Measurements from ENCODE around the gene WDR83.
A peak's percentile ranks its signal among the peaks of the same experiment; 100 is the strongest.

Gene WDR83

DNA sequence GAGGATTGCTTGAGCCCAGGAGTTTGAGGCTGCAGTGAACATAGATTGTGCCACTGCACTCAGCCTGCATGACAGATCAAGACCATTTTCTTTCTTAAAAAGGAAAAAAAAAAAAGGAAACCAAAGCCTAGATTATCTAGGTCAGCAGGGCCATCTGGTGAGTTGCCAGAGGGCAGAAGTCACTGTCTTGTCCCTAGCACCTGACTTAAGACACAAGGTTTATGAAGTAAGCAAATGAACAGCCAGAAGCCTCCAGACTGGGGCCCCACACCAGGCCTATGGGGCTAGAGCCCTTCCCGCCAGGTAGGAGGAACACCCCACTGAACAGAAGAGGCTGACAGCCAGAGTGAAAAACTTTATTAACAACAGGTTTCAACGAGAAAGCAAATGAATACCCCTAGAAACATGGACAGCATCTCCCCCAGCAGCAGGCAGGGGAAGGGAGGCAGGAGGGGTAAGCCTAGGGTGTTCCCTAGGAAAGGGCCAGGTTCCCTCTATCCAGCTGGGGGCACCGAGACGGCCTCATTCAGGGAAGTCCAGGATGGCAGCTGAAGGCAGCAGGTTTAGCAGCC is 1.2 kb downstream of the WDR83 start:
- Histone ChIP-seq H3K4me3 (ENCODE audit: low read length) (peak overlapping the region; percentile 89), H3K4me1 (ENCODE audit: control insufficient read depth, low read length) (peaks cover 46% of the 10 kb centered on the region), H3K79me2 (ENCODE audit: control insufficient read depth, low read length) (peaks cover 63% of the 10 kb centered on the region), H3K9me2 (replicated peaks; ENCODE audit: control insufficient read depth, low read length) (no peaks in the 10 kb centered on the region), H3K4me2 (ENCODE audit: low read length) (peak overlapping the region; percentile 92), H3F3A (ENCODE audit: control insufficient read depth, insufficient read depth) (0 out of 2 replicates have a peak, but pooled peaks cover 3% of the 10 kb centered on the region), H3K27ac (ENCODE audit: low read depth, low read length) (no peak overlapping the region), H3K36me3 (ENCODE audit: control insufficient read depth, low read length) (peaks cover 37% of the 10 kb centered on the region), H4K20me1 (ENCODE audit: control insufficient read depth, insufficient read depth, low read depth, low read length) (no peaks in the 10 kb centered on the region), H3K27me3 (ENCODE audit: control insufficient read depth, low read length) (no peaks in the 10 kb centered on the region), H3K9me3 (ENCODE audit: control insufficient read depth, insufficient read depth, low read length) (no peaks in the 10 kb centered on the region)
- TF ChIP-seq, protein P1, sequence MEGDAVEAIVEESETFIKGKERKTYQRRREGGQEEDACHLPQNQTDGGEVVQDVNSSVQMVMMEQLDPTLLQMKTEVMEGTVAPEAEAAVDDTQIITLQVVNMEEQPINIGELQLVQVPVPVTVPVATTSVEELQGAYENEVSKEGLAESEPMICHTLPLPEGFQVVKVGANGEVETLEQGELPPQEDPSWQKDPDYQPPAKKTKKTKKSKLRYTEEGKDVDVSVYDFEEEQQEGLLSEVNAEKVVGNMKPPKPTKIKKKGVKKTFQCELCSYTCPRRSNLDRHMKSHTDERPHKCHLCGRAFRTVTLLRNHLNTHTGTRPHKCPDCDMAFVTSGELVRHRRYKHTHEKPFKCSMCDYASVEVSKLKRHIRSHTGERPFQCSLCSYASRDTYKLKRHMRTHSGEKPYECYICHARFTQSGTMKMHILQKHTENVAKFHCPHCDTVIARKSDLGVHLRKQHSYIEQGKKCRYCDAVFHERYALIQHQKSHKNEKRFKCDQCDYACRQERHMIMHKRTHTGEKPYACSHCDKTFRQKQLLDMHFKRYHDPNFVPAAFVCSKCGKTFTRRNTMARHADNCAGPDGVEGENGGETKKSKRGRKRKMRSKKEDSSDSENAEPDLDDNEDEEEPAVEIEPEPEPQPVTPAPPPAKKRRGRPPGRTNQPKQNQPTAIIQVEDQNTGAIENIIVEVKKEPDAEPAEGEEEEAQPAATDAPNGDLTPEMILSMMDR (IDR thresholded peaks at IDR 0.05; ENCODE audit: low read depth, low read length, poor library complexity, severe bottlenecking): no peak
- TF ChIP-seq EZH2phosphoT487 (IDR thresholded peaks at IDR 0.05; ENCODE audit: borderline replicate concordance, low read length): no peak

DNA sequence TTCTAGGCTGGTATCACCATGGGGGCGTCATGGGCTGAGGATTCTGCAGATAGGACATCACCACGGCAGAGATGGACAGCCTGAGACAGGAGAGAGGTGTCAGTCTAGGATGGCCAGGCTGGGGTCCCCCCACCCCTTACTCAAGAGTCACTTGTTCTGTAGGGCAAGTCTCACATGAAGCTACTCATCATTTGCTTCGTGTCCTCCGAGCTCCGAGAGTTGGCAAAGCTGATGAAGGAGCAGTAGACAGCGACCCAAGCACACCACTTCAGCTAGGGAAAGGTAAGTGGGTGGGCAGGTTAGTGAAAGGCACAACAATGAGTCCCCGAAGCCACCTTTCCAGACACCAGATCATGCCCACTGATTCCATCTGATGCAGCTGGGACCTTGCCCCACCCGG is 1.7 kb downstream of the WDR83 start:
- H3K9me3 ChIP-seq (ENCODE audit: control insufficient read depth, insufficient read depth, low read length): no peaks in the 10 kb centered on the region
- peaks cover 46% of the 10 kb centered on the region for H3K4me1 ChIP-seq (ENCODE audit: control insufficient read depth, low read length)
- no peaks in the 10 kb centered on the region for H4K20me1 ChIP-seq (ENCODE audit: control insufficient read depth, insufficient read depth, low read depth, low read length)
- peak overlapping the region; percentile 89 for H3K4me3 ChIP-seq (ENCODE audit: low read length)
- peaks cover 36% of the 10 kb centered on the region for H3K36me3 ChIP-seq (ENCODE audit: control insufficient read depth, low read length)
- H3K27me3 ChIP-seq (ENCODE audit: control insufficient read depth, low read length): no peaks in the 10 kb centered on the region
- peak overlapping the region; percentile 92 for H3K4me2 ChIP-seq (ENCODE audit: low read length)
- H3F3A ChIP-seq (ENCODE audit: control insufficient read depth, insufficient read depth): 0 out of 2 replicates have a peak, but pooled peaks cover 3% of the 10 kb centered on the region
- H3K27ac ChIP-seq (ENCODE audit: low read depth, low read length): no peak overlapping the region
- no peaks in the 10 kb centered on the region for H3K9me2 ChIP-seq (replicated peaks; ENCODE audit: control insufficient read depth, low read length)
- H3K79me2 ChIP-seq (ENCODE audit: control insufficient read depth, low read length): peaks cover 63% of the 10 kb centered on the region
- TF ChIP-seq, protein P1 (IDR thresholded peaks at IDR 0.05; ENCODE audit: low read depth, low read length, poor library complexity, severe bottlenecking): no peak
- TF ChIP-seq EZH2phosphoT487 (IDR thresholded peaks at IDR 0.05; ENCODE audit: borderline replicate concordance, low read length): no peak

DNA sequence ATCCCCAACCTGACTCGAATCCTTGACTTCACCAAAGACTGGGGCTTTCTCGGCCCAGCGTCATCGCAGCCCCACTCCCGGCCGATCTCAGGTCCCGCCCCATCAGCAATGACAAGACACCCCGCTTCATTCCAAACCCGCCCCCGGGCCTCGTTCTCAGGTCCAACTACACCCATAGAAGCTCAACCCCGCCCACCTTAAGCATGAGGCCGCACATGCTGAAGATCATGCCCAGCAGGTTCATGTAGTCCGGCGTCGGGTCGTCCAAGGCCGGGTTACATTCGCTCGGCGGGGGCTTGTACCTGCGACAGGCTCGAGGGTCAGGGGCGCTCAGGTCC is 2.3 kb downstream of the WDR83 start:
- no peaks in the 10 kb centered on the region for H3K9me3 ChIP-seq (ENCODE audit: control insufficient read depth, insufficient read depth, low read length)
- H4K20me1 ChIP-seq (ENCODE audit: control insufficient read depth, insufficient read depth, low read depth, low read length): no peaks in the 10 kb centered on the region
- H3K4me3 ChIP-seq (ENCODE audit: low read length): peak overlapping the region; percentile 89
- H3K27me3 ChIP-seq (ENCODE audit: control insufficient read depth, low read length): no peaks in the 10 kb centered on the region
- peaks cover 34% of the 10 kb centered on the region for H3K36me3 ChIP-seq (ENCODE audit: control insufficient read depth, low read length)
- no peaks in the 10 kb centered on the region for H3K9me2 ChIP-seq (replicated peaks; ENCODE audit: control insufficient read depth, low read length)
- H3K79me2 ChIP-seq (ENCODE audit: control insufficient read depth, low read length): peaks cover 63% of the 10 kb centered on the region
- TF ChIP-seq EZH2phosphoT487 (IDR thresholded peaks at IDR 0.05; ENCODE audit: borderline replicate concordance, low read length): no peak
- TF ChIP-seq, protein P1 (IDR thresholded peaks at IDR 0.05; ENCODE audit: low read depth, low read length, poor library complexity, severe bottlenecking): no peak
- H3K4me2 ChIP-seq (ENCODE audit: low read length): peak overlapping the region; percentile 92
- 0 out of 2 replicates have a peak, but pooled peaks cover 3% of the 10 kb centered on the region for H3F3A ChIP-seq (ENCODE audit: control insufficient read depth, insufficient read depth)
- no peak overlapping the region for H3K27ac ChIP-seq (ENCODE audit: low read depth, low read length)
- peaks cover 46% of the 10 kb centered on the region for H3K4me1 ChIP-seq (ENCODE audit: control insufficient read depth, low read length)

Data from DOHH2 (cell line).